Hematopoietic multipotent progenitor cell (in vitro differentiated cells): ENCODE results near the gene PEPD. TPM values are rescaled to one million over a fixed set of nuclear protein-coding genes. Genes with fewer than 3 reads are reported as not detected.
"Not testable (repeated sequence)": the region's sequence is repeated elsewhere in the genome, so short reads cannot be mapped to it uniquely, and the experiment has no call there.

Source experiments
- DNase-seq, 3 donors: peaks; one replicate each; pipeline ENCODE4 v3.0.0-alpha.2; 2011 to 2015; ENCODE audit warnings: low read depth in 2 of 3, low spot score in 2 of 3
- total RNA-seq: library from RNA; depleted of rRNA; stranded (reverse); fragments of >200 nt; gene quantifications from one replicate; pipeline ENCODE4 v1.2.3, GENCODE V29; 2012

Gene PEPD
- total RNA-seq = 41.7 TPM

GRCh38 chr19:33521480-33522370 is at the start of gene PEPD:
Gene PEPD (minus strand): TSS chr19:33521791. CDS start chr19:33521760, 31 bp downstream.
- DNase-seq = peak; percentile 56 to 90 (median 87)

DNA sequence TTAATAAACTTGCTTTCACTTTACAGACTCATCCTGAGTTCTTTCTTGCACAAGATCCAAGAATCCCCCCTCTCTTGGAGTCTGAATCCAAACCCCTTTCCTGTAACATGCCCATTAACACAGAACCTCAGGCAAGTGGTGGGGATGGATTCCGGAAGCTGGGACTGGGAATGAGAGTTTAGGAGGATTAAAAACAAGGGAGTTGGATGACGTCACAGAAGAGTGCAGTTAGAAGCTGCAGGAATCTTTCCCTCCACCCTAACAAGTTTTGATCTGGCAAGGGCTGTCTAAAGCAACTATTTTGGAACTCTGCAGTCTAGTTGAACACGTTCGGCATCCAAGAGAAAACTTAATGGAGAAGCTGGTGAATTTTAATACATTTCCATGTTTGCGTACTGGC is 48.2 kb upstream of the PEPD start:
- no peak for DNase-seq

- no peak for DNase-seq
Measured at GRCh38 chr19:33568706-33569105, 47.1 kb upstream of the PEPD start.

DNA sequence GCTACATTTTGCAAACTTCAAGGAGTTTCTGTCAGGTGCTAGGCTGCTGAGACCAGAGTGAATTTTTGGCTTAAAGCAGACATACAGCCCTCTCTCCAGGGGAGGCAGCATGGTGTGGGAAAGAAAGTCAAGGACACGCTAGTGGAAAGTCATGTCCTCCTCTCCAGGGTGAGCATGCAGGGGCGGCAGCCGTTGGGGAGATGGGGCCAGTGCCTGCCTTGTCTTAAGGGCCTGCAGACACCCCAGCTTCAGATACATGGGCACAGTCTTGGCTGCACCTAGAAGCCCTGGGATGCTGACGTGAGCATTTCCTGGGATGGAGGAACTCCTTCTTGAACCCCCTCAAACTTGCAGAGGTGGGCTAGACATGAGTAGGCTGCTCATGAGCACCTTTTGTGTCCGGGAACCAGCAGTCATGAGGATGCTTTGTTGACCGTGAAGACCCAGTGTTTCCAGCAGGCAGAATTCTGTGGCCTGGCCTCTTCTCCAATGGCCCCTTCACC is 43.3 kb upstream of the PEPD start:
- no peak for DNase-seq

DNA sequence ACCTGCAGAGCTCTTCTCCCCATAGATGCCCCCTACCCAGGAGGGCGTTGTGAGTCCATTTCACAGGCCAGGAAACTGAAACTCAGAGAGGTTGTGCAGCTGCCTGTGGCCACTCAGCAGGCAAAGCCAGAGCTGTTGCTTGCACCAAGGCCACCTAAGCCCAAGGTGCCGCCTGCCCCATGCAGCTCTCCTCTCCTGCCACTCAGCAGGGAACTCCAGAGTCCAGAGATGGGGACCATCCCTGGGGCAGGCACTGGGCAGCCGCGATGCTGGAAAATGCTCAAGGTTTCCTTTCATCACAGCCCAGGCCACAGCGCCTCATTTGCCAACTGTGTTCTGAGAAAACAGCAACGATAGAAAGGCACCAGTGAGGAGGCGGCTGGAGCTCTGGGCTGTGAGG is 41.0 kb upstream of the PEPD start:
- DNase-seq = no peak

DNA sequence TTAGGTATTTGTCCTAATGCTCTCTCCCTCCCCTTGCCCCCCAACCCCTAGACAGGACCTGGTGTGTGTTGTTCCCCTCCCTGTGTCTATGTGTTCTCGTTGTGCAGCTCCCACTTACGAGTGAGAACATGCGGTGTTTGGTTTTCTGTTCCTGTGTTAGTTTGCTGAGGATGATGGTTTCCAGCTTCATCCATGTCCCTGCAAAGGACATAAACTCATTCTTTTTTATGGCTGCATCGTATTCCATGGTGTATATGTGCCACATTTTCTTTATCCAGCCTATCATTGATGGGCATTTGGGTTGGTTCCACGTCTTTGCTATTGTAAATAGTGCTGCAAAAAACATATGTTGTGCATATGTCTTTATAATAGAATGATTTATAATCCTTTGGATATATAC is 40.1 kb upstream of the PEPD start:
- DNase-seq = not testable (repeated sequence)

DNA sequence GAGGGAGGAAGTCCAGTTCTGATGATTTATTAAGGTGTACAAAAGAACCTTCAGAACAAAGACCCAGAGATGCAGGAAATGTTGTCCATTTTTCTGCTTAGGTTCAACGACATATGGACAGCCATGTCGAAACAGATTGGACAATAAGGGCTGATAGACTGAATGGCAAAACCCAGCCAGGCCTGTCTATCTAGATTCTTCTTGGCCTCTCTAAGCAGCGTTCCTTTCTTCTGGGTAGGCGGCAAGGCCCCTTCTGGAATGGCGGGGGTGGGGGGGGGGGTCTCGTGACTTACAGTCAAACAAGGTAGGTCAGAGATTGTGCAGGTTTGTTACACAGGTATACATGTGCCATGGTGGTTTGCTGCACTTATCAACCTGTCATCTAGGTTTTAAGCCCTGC is 39.7 kb upstream of the PEPD start:
- no peak for DNase-seq

GRCh38 chr19:33559996-33560395 is 38.4 kb upstream of the PEPD start:
- DNase-seq = no peak

GRCh38 chr19:33558856-33559255 is 37.3 kb upstream of the PEPD start:
- DNase-seq = no peak

DNA sequence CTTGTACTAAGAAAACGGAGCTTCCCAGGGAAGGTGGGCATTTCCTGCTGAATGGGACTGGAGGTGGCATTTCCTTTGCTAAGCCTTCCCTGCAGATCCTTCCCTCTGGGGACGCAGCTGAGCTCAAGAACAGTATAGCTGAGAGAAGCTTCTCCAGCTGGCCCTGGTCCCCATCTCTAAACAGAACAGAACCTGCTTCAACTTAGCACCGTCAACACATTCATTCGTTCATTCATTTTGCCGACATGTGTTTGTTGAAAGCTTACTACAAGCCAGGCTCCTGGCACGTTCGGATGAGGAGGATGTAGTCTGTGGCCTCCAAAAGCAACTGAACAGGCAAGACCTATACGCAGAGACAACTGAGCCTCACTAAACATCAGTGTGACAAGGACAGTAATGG is 36.6 kb upstream of the PEPD start:
- no peak for DNase-seq

GRCh38 chr19:33557720-33558119 is 36.1 kb upstream of the PEPD start:
- DNase-seq = no peak

- no peak for DNase-seq
Measured at GRCh38 chr19:33557196-33557595, 35.6 kb upstream of the PEPD start.

GRCh38 chr19:33556261-33556660 is 34.7 kb upstream of the PEPD start:
- no peak for DNase-seq

DNA sequence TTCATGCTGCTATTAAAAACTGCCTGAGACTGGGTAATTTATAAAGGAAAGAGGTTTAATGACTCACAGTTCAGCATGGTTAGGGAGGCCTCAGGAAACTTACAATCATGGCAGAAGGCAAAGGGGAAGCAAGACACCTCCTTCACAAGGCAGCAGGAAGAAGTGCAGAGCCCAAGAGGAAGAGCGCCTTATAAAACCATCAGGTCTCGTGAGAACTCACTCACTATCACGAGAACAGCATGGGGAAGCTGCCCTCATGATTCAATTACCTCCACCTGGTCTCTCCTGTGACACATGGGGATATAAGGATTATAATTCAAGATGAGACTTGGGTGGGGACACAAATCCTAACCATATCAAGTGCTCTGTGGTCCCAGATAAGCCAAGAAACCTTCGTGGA is 34.1 kb upstream of the PEPD start:
- not testable (repeated sequence) for DNase-seq

- no peak for DNase-seq
Measured at GRCh38 chr19:33554821-33555220, 33.2 kb upstream of the PEPD start.

GRCh38 chr19:33554391-33554790 is 32.8 kb upstream of the PEPD start:
- DNase-seq = no peak

DNA sequence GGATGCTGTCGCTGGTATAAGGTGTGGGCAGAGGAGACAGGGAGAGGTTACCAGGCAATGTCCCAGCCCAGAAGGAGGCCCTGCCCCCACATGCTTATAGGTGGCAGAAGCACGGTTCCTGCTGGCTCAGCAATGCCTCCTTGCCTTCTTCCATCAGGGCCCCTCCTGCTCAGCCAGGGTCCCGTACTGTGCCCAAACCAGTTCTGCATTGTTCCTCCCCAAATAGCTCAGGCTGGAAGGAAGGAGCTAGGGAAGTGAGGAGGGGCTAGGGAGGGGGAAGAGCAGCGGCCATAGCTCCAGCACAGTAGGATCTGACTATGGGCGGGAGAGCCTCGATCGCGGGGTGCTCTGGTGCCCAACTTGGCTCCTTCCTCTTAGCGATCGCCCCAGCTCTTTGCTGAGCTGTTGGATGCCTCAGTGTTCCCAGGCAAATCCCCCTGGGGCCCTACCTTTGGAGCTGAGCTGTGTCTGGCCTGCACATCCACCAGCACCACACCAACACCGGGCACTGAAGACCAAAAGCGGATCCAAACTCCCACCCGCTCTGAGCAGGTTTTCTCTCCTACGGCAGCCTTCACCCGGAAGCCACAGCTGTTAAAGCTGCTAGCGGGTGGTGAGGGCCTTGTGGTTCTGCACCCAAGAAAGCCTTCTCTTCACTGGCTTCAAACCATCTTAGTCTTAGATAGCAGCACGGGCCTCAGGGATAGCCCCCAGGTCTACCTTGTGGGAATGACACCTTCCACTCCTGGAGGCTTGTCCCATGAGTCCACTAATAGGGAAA is 32.1 kb upstream of the PEPD start:
- DNase-seq = no peak

- DNase-seq = no peak
Measured at GRCh38 chr19:33552928-33553279, 31.3 kb upstream of the PEPD start.

DNA sequence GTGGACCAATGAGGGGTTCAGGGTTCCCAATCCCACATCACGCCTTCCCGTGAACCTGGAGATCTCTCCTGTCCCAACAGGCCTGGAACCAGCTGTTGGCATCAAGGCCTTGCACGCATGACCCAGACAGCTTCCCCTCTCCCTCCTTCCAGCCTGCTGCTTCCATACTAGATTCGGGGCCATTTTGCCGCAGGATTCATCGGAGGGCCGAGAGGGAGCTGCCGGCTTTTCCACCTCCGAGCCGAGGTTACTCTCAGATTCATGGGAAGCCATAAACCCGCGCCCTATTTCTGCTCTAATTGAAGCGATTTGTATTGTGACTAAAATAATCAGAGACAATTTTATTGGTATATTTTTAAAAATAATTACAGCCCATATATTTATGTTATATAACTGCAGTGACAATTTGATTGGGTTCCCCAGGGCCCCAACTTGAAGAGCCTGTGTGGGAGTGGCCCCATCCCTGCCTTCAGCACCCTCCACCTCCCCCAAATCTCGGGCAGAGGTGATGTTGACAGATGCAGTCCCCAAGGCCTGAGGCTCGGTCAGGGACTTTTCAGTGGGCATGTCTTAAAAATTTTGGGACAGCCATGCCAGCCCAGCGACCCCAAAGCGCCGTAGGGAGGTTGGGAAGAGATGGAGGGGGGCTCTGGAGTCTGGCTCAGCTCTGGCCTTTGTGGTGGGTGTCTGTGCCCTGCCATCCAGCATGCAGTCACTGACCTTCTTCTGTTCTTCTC is 30.8 kb upstream of the PEPD start:
- no peak for DNase-seq

DNA sequence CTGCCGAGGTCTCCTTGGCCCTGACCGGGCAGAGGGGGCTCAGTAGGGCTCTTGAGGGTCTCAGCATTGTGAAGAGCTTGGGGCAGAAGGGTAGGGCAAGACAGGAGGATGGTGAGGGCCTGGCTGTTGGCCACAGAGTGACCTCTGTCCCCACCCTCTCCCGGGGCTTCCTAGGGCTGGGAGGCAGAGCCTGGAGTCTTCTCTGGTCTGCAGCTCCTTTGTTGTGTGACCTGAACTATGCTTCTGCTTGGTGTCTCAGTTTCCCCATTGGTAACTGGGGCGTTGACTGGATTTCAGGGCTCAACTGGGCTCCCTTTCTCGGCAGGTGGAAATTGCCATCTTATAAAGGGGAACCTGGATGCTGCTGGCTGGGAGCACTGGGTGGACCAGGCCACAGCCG is 30.1 kb upstream of the PEPD start:
- DNase-seq = no peak

DNA sequence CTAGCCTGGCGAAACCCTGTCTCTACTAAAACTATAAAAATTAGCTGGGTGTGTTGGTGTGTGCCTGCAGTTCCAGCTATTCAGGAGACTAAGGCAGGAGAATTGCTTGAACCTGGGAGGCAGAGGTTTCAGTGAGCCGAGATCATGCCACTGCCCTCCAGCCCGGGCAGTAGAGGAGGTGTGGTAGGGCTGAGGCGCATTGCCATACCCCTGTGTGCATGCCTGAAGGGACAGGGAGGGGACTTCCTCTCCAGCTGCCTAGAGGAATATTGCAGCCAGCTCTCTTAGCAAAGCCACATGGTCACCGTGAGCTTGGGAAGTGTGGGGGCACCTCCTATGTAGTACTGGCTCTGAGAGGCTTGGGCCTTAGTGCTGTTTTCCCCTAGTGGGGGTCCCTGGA is 29.2 kb upstream of the PEPD start:
- no peak for DNase-seq
